ENCODE results near the gene CCDC54. TPM values are rescaled to one million over a fixed set of nuclear protein-coding genes. Genes with fewer than 3 reads are reported as not detected.

Gene CCDC54
- total RNA-seq, 4 donors from 2014 or later, result 0.40 TPM; not detected in 3

DNA sequence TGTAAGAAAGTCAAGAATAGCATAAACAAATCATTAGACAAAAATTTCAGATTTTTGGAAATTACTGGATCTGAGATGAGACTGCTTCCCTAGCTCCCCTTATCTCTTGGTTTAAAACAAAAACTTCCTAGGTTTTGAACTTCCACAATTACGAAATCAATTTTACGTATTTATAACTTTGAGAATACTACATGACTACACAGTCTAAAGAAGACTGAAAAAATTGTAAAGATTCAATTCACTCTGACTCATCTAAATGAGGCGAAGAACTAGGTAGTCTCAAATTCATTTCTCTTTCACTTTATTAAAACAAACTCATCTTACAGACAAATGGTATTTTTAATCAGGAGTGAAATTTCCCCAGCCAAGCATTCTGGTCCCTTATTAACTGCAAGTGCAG, 10.3 kb downstream of the CCDC54 start:
- H3K36me3 ChIP-seq, result no peaks in the 10 kb centered on the region
- H3K9me3 ChIP-seq, result no peaks in the 10 kb centered on the region
- intact Hi-C loops (cut with DNase I), result no loop called here
- no peaks in the 10 kb centered on the region for H3K27me3 ChIP-seq
- H3K4me1 ChIP-seq, result no peaks in the 10 kb centered on the region
- 96 to 97% methylated on average over 3 of the region's 3 CpGs for WGBS, 2 donors
- no peak overlapping the region for H3K4me3 ChIP-seq (replicated peaks in 1 of 3)
- TF ChIP-seq, protein P1, sequence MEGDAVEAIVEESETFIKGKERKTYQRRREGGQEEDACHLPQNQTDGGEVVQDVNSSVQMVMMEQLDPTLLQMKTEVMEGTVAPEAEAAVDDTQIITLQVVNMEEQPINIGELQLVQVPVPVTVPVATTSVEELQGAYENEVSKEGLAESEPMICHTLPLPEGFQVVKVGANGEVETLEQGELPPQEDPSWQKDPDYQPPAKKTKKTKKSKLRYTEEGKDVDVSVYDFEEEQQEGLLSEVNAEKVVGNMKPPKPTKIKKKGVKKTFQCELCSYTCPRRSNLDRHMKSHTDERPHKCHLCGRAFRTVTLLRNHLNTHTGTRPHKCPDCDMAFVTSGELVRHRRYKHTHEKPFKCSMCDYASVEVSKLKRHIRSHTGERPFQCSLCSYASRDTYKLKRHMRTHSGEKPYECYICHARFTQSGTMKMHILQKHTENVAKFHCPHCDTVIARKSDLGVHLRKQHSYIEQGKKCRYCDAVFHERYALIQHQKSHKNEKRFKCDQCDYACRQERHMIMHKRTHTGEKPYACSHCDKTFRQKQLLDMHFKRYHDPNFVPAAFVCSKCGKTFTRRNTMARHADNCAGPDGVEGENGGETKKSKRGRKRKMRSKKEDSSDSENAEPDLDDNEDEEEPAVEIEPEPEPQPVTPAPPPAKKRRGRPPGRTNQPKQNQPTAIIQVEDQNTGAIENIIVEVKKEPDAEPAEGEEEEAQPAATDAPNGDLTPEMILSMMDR (IDR thresholded peaks at IDR 0.05), result no peak
- no peak for TF ChIP-seq POLR2A (IDR thresholded peaks at IDR 0.05)
- no peak for DNase-seq
- no peak overlapping the region for H3K27ac ChIP-seq

DNA sequence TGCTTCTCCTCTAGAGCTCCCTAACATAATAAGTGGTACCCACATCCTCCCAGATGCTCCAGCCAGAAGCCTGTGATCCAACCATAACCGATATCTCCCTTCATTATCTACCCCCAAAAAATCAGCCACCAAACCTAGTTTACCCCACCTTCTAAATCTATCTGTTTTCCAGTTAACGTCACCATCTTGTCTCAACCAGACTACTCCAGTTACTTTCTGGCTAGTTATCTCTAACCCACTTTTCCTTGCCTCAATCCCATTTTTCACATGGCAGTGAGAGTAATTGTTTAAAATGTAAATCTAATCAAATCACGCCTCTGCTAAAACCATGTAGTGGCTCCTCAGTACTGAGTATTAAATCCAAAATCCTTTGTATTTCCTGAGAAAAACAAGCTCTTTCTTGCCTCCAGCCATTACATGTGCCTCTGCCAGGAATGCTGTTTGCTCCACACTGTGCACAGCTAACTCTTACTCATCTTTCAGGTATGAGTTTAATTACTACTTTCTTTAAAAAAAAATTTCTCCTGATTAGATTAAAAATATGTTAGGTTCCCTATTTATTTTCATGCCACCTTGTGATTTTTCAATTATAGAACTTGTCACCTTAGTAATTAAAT, 15.4 kb downstream of the CCDC54 start:
- Histone ChIP-seq H3K9me3 (no peaks in the 10 kb centered on the region), H3K27ac (no peak overlapping the region), H3K36me3 (no peaks in the 10 kb centered on the region), H3K27me3 (no peaks in the 10 kb centered on the region), H3K4me3 (replicated peaks in 1 of 3) (no peak overlapping the region), H3K4me1 (no peaks in the 10 kb centered on the region)
- intact Hi-C loops (cut with DNase I), result no loop called here
- no peak for TF ChIP-seq POLR2A (IDR thresholded peaks at IDR 0.05)
- TF ChIP-seq, protein P1 (IDR thresholded peaks at IDR 0.05), result no peak
- WGBS, 2 donors, result 90 to 93% methylated on average over 3 of the region's 3 CpGs
- no peak for DNase-seq

DNA sequence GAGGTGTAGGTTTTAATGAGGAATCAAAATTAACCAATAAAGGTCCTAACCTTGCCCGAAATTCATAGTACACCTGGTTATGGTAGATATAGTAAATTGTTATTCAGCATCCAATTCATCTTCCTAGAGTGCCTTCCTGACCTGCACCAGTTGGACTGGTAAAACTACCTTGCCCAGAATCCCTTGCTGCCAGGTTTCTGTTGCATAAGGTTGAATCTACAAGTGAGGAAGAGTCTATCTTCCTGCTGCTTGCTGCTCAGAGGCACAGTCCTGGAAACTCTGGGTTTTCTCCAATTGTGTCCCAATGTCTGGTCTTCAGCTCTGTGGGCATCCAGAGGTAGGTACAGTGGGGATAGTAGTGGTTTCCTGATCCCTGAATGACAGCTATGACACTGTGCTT, 17.3 kb downstream of the CCDC54 start:
- DNase-seq, result no peak
- H3K9me3 ChIP-seq, result no peaks in the 10 kb centered on the region
- H3K27me3 ChIP-seq, result no peaks in the 10 kb centered on the region
- H3K36me3 ChIP-seq, result no peaks in the 10 kb centered on the region
- no peak overlapping the region for H3K4me3 ChIP-seq (replicated peaks in 1 of 3)
- H3K27ac ChIP-seq, result no peak overlapping the region
- intact Hi-C loops (cut with DNase I), result no loop called here
- TF ChIP-seq, protein P1 (IDR thresholded peaks at IDR 0.05), result no peak
- TF ChIP-seq POLR2A (IDR thresholded peaks at IDR 0.05), result no peak
- no peaks in the 10 kb centered on the region for H3K4me1 ChIP-seq
- WGBS, 2 donors, result 80 to 97% methylated on average over 1 of the region's 1 CpG

DNA sequence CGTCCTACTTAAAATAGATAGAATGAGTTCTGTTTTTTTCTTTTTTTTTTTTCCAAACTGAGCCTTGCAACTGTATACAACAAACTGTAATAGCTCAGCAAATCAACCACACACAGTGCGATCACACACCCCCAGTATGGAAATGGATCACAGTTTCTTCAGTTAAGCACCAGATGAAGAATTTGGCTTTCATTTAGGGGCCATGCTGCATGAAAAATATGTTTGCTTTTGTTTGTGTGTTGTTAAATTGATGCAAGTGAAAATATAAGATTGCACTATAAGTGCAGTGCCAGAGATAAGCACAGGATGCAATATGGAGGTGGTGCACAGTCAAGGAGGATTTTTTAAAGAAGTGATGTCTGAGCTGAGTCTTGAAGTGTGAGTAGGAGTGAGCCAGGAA, 17.8 kb downstream of the CCDC54 start:
- intact Hi-C loops (cut with DNase I), result no loop called here
- no peak for DNase-seq
- no peaks in the 10 kb centered on the region for H3K27me3 ChIP-seq
- H3K36me3 ChIP-seq, result no peaks in the 10 kb centered on the region
- no peak overlapping the region for H3K4me3 ChIP-seq (replicated peaks in 1 of 3)
- H3K4me1 ChIP-seq, result no peaks in the 10 kb centered on the region
- H3K9me3 ChIP-seq, result no peaks in the 10 kb centered on the region
- TF ChIP-seq POLR2A (IDR thresholded peaks at IDR 0.05), result no peak
- TF ChIP-seq, protein P1 (IDR thresholded peaks at IDR 0.05), result no peak
- no peak overlapping the region for H3K27ac ChIP-seq
- WGBS, 2 donors, result 90 to 94% methylated on average over 2 of the region's 2 CpGs

DNA sequence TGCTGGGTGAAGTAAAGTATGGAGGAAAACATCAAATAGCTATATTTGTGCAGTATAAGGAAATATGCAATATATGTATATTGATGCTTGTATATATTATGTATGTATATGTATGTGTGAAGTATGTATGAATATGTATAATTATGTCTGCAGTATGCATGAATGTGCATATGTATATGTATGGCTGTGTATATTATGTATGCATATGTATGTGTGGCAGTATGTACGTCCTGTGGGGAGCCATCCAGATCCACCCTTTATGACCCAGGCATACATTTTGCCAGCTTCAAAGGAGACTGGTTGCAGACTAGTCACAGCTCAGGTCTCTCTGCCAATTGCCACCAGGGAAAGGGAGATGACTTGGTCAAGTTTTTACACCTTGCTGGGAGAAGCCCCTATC, 24.1 kb downstream of the CCDC54 start:
- intact Hi-C loops (cut with DNase I), result no loop called here
- H3K36me3 ChIP-seq, result no peaks in the 10 kb centered on the region
- no peak overlapping the region for H3K27ac ChIP-seq
- WGBS, 2 donors, result 81% methylated on average over 1 of the region's 1 CpG
- no peaks in the 10 kb centered on the region for H3K9me3 ChIP-seq
- TF ChIP-seq, protein P1 (IDR thresholded peaks at IDR 0.05), result no peak
- no peak for TF ChIP-seq POLR2A (IDR thresholded peaks at IDR 0.05)
- H3K4me3 ChIP-seq (replicated peaks in 1 of 3), result no peak overlapping the region
- no peaks in the 10 kb centered on the region for H3K27me3 ChIP-seq
- no peak for DNase-seq
- H3K4me1 ChIP-seq, result no peaks in the 10 kb centered on the region
